Tibial nerve (tissue), 4 donors: ENCODE measurements around the gene GHRL. TPM values are rescaled to one million over a fixed set of nuclear protein-coding genes. Genes with fewer than 3 reads are reported as not detected.

Experiments used
- DNase-seq, 2 donors: peaks; one replicate each; pipeline ENCODE4 v3.0.0-alpha.2; 2019; ENCODE audit warnings: low spot score in 2 of 2
- H3K27ac ChIP-seq, 4 donors: fragments of 200-600 bp; sonication (generic) in 3 of 4; one replicate each; pipeline ENCODE4 v1.5.1; 2017 to 2019; ENCODE audit warnings: mild to moderate bottlenecking in 1 of 4
- H3K27me3 ChIP-seq, 2 donors: fragments of 200-600 bp; sonication (generic) in 1 of 2; one replicate each; pipeline versions ENCODE4 v1.5.1 to v1.6.0; 2017 to 2019
- H3K36me3 ChIP-seq, 3 donors: fragments of 200-600 bp; sonication (generic); one replicate each; pipeline ENCODE4 v1.5.1; 2018 to 2019
- H3K4me1 ChIP-seq, 4 donors: fragments of 200-600 bp; sonication (generic) in 3 of 4; one replicate each; pipeline ENCODE4 v1.5.1; 2017 to 2019
- H3K4me3 ChIP-seq, 4 donors: fragments of 200-600 bp; sonication (generic) in 3 of 4; one replicate each; pipeline ENCODE4 v1.5.1; 2017 to 2019; ENCODE audit warnings: mild to moderate bottlenecking in 1 of 4, moderate library complexity in 1 of 4
- H3K9me3 ChIP-seq, 4 donors: fragments of 200-600 bp; sonication (generic) in 3 of 4; one replicate each; pipeline ENCODE4 v1.5.1; 2017 to 2019
- CTCF ChIP-seq, 5 experiments: fragments of 200-600 bp in 3 of 5; fragments of 450-650 bp in 2 of 5; sonication (generic) in 3 of 5; IDR thresholded peaks; one replicate each; pipeline ENCODE4 v1.5.1; 2016 to 2019; ENCODE audit warnings: antibody characterized with exemption in 5 of 5, mild to moderate bottlenecking in 3 of 5, moderate library complexity in 2 of 5
- EP300 ChIP-seq, 2 donors: sonication (generic); formaldehyde crosslinking; IDR thresholded peaks; one replicate each; pipeline ENCODE4 v1.6.1; 2017; ENCODE audit warnings: antibody characterized with exemption in 2 of 2, mild to moderate bottlenecking in 1 of 2
- POLR2A ChIP-seq, 2 donors: fragments of 450-650 bp; IDR thresholded peaks; one replicate each; pipeline ENCODE4 v1.6.1; 2017; ENCODE audit warnings: antibody characterized with exemption in 2 of 2, mild to moderate bottlenecking in 2 of 2, moderate library complexity in 2 of 2
- WGBS, 2 donors: methylation state at CpG; one replicate each; pipeline ENCODE4 v1.1.5; 2018; 5-methylcytosine and 5-hydroxymethylcytosine counted together
- total RNA-seq, 4 donors: library from RNA; depleted of rRNA; stranded (reverse); fragments of >200 nt; gene quantifications; one replicate each; pipeline ENCODE4 v1.1.0, GENCODE V29; 2016

The GHRL gene
- total RNA-seq, 4 donors from 2014 or later: 0.60 to 3.7 (median 2.9) TPM; not detected in 1

GRCh38 chr3:10315101-10315500 lies 22.4 kb upstream of the GHRL start:
- 93 to 96% methylated on average over 12 to 14 of the region's 14 CpGs for WGBS, 2 donors
- DNase-seq: no peak
- peaks cover 0 to 31% (median 11%) of the 10 kb centered on the region in 4 donors for H3K4me1 ChIP-seq
- H3K9me3 ChIP-seq: no peaks in the 10 kb centered on the region
- no peak overlapping the region for H3K4me3 ChIP-seq
- TF ChIP-seq CTCF (IDR thresholded peaks at IDR 0.05): no peak
- no peak for TF ChIP-seq EP300 (IDR thresholded peaks at IDR 0.05)
- TF ChIP-seq POLR2A (IDR thresholded peaks at IDR 0.05): no peak
- no peaks in the 10 kb centered on the region for H3K27me3 ChIP-seq
- no peak overlapping the region for H3K27ac ChIP-seq
- H3K36me3 ChIP-seq: peaks cover 7 to 87% (median 21%) of the 10 kb centered on the region in 3 donors

GRCh38 chr3:10312861-10313260 lies 20.1 kb upstream of the GHRL start:
- peaks cover 0 to 9% (median 0%) of the 10 kb centered on the region in 4 donors for H3K4me1 ChIP-seq
- no peaks in the 10 kb centered on the region for H3K9me3 ChIP-seq
- H3K4me3 ChIP-seq: no peak overlapping the region
- H3K27ac ChIP-seq: no peak overlapping the region
- no peaks in the 10 kb centered on the region for H3K27me3 ChIP-seq
- peaks cover 7 to 93% (median 21%) of the 10 kb centered on the region in 3 donors for H3K36me3 ChIP-seq
- DNase-seq: no peak
- 77 to 80% methylated on average over 3 of the region's 3 CpGs for WGBS, 2 donors
- TF ChIP-seq CTCF (IDR thresholded peaks at IDR 0.05): no peak
- TF ChIP-seq EP300 (IDR thresholded peaks at IDR 0.05): no peak
- TF ChIP-seq POLR2A (IDR thresholded peaks at IDR 0.05): no peak

- Histone ChIP-seq H3K36me3 (peaks cover 7 to 93% (median 21%) of the 10 kb centered on the region in 3 donors), H3K27ac (no peak overlapping the region), H3K4me3 (no peak overlapping the region), H3K4me1 (peaks cover 0 to 4% (median 0%) of the 10 kb centered on the region in 4 donors), H3K9me3 (no peaks in the 10 kb centered on the region), H3K27me3 (no peaks in the 10 kb centered on the region)
- no peak for DNase-seq
- no peak for TF ChIP-seq POLR2A (IDR thresholded peaks at IDR 0.05)
- WGBS, 2 donors: 87 to 92% methylated on average over 10 of the region's 10 CpGs
Observed at GRCh38 chr3:10312391-10312790, 19.6 kb upstream of the GHRL start.

GRCh38 chr3:10311710-10312109 lies 19.0 kb upstream of the GHRL start:
- H3K9me3 ChIP-seq: no peaks in the 10 kb centered on the region
- no peak for DNase-seq
- peaks cover 0 to 4% (median 0%) of the 10 kb centered on the region in 4 donors for H3K4me1 ChIP-seq
- H3K27ac ChIP-seq: no peak overlapping the region
- H3K27me3 ChIP-seq: no peaks in the 10 kb centered on the region
- peaks cover 7 to 94% (median 24%) of the 10 kb centered on the region in 3 donors for H3K36me3 ChIP-seq
- 77 to 84% methylated on average over 13 of the region's 13 CpGs for WGBS, 2 donors
- H3K4me3 ChIP-seq: no peak overlapping the region
- TF ChIP-seq EP300 (IDR thresholded peaks at IDR 0.05) (no peak), POLR2A (IDR thresholded peaks at IDR 0.05) (no peak), CTCF (IDR thresholded peaks at IDR 0.05) (no peak)

GRCh38 chr3:10310578-10310977 lies 17.8 kb upstream of the GHRL start:
- no peaks in the 10 kb centered on the region for H3K27me3 ChIP-seq
- no peaks in the 10 kb centered on the region for H3K4me1 ChIP-seq
- no peak for DNase-seq
- TF ChIP-seq POLR2A (IDR thresholded peaks at IDR 0.05) (no peak), EP300 (IDR thresholded peaks at IDR 0.05) (no peak), CTCF (IDR thresholded peaks at IDR 0.05) (no peak)
- 66 to 88% methylated on average over 2 of the region's 2 CpGs for WGBS, 2 donors
- H3K4me3 ChIP-seq: no peak overlapping the region
- peaks cover 7 to 94% (median 23%) of the 10 kb centered on the region in 3 donors for H3K36me3 ChIP-seq
- no peak overlapping the region for H3K27ac ChIP-seq
- H3K9me3 ChIP-seq: no peaks in the 10 kb centered on the region

GRCh38 chr3:10309736-10310135 lies 17.0 kb upstream of the GHRL start:
- DNase-seq: no peak
- H3K4me1 ChIP-seq: no peaks in the 10 kb centered on the region
- H3K36me3 ChIP-seq: peaks cover 11 to 94% (median 25%) of the 10 kb centered on the region in 3 donors
- H3K4me3 ChIP-seq: no peak overlapping the region
- WGBS, 2 donors: 51 to 58% methylated on average over 4 of the region's 4 CpGs
- H3K27me3 ChIP-seq: no peaks in the 10 kb centered on the region
- H3K27ac ChIP-seq: no peak overlapping the region
- no peaks in the 10 kb centered on the region for H3K9me3 ChIP-seq
- no peak for TF ChIP-seq POLR2A (IDR thresholded peaks at IDR 0.05)
- TF ChIP-seq CTCF (IDR thresholded peaks at IDR 0.05): no peak
- TF ChIP-seq EP300 (IDR thresholded peaks at IDR 0.05): no peak
